Measurements from ENCODE around the gene CAMK2G.
A peak's percentile ranks its signal among the peaks of the same experiment; 100 is the strongest.

DNA sequence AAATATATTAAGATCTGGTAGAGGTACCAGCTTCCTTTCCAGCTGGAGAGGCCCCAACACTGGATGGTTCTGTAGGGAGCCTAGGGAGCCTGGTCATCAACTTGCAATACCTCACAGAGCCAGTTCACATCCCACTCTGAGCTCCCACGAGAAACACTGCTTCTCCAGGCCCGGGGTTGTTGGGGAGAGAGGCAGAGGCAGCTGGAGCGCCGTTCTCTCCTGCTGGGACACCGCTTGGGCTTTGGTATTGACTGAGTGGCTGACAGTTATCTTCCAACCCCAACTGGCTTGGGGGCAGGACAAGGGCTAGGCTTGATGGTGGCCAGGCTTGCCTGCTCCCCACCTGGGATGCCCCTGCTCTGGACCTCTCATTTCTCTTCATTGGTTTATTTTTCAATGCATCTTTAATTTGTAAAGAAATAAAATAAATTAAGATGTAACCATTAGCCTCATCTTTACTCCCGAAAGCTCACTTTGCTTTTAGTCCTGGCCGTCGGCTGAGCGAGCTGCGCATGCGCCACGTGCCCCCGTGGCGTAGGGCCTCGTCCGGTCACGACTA, 102.6 kb downstream of the CAMK2G start:
- TF ChIP-seq POLR2AphosphoS5 (IDR thresholded peaks at IDR 0.05; ENCODE audit: insufficient read depth in 1 of 2, low read depth in 1 of 2) (peak in 1 of 2 donors; percentile 82), POLR2A (IDR thresholded peaks at IDR 0.05) (no peak)
- TF ChIP-seq, protein P1, sequence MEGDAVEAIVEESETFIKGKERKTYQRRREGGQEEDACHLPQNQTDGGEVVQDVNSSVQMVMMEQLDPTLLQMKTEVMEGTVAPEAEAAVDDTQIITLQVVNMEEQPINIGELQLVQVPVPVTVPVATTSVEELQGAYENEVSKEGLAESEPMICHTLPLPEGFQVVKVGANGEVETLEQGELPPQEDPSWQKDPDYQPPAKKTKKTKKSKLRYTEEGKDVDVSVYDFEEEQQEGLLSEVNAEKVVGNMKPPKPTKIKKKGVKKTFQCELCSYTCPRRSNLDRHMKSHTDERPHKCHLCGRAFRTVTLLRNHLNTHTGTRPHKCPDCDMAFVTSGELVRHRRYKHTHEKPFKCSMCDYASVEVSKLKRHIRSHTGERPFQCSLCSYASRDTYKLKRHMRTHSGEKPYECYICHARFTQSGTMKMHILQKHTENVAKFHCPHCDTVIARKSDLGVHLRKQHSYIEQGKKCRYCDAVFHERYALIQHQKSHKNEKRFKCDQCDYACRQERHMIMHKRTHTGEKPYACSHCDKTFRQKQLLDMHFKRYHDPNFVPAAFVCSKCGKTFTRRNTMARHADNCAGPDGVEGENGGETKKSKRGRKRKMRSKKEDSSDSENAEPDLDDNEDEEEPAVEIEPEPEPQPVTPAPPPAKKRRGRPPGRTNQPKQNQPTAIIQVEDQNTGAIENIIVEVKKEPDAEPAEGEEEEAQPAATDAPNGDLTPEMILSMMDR (IDR thresholded peaks at IDR 0.05): no peak

Measured in vagina (tissue), 2 donors.